ENCODE results near the gene ALKBH8. TPM values are rescaled to one million over a fixed set of nuclear protein-coding genes. Genes with fewer than 3 reads are reported as not detected.

The ALKBH8 gene
- total RNA-seq, 4 donors from 2014 or later: 7.4 to 11.6 (median 10.9) TPM

DNA sequence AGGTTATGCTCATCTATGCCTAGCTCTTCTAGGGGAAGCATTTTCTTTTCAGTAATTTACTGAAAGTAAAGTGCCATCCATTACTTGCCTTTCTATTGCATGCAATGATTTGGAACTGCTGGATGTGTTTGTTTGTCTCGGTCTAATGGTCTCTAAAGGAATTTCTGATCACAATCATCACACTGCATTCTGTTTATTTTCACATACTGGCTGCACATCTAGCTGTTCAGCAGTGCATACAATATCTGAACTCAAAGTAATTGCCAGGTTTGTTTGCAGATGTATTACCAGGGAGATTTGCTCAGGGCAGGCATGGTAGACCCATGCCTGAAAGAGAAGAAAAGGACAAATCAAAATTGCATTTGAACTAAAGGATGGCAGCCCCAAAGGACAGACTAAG lies 71.5 kb downstream of the ALKBH8 start:
- Histone ChIP-seq H3K4me1 (peaks cover 7 to 18% of the 10 kb centered on the region in 2 donors), H3K27me3 (no peaks in the 10 kb centered on the region), H3K36me3 (no peaks in the 10 kb centered on the region), H3K9me3 (no peaks in the 10 kb centered on the region), H3K4me3 (replicated peaks in 1 of 3) (no peak overlapping the region), H3K27ac (peak overlapping the region in 2 of 3 donors; percentile 23 to 29)
- TF ChIP-seq, protein P1, sequence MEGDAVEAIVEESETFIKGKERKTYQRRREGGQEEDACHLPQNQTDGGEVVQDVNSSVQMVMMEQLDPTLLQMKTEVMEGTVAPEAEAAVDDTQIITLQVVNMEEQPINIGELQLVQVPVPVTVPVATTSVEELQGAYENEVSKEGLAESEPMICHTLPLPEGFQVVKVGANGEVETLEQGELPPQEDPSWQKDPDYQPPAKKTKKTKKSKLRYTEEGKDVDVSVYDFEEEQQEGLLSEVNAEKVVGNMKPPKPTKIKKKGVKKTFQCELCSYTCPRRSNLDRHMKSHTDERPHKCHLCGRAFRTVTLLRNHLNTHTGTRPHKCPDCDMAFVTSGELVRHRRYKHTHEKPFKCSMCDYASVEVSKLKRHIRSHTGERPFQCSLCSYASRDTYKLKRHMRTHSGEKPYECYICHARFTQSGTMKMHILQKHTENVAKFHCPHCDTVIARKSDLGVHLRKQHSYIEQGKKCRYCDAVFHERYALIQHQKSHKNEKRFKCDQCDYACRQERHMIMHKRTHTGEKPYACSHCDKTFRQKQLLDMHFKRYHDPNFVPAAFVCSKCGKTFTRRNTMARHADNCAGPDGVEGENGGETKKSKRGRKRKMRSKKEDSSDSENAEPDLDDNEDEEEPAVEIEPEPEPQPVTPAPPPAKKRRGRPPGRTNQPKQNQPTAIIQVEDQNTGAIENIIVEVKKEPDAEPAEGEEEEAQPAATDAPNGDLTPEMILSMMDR (IDR thresholded peaks at IDR 0.05): no peak
- TF ChIP-seq POLR2A (IDR thresholded peaks at IDR 0.05): no peak
- intact Hi-C loops (cut with DNase I): no loop called here
- DNase-seq: no peak
- WGBS, 2 donors: 50 to 61% methylated on average over 1 of the region's 1 CpG

GRCh38 chr11:107493117-107493516 lies 72.4 kb downstream of the ALKBH8 start:
- intact Hi-C loops (cut with DNase I): no loop called here
- no peak overlapping the region for H3K4me3 ChIP-seq (replicated peaks in 1 of 3)
- H3K4me1 ChIP-seq: peaks cover 7 to 18% of the 10 kb centered on the region in 2 donors
- no peak for TF ChIP-seq POLR2A (IDR thresholded peaks at IDR 0.05)
- TF ChIP-seq, protein P1 (IDR thresholded peaks at IDR 0.05): no peak
- H3K27ac ChIP-seq: no peak overlapping the region
- no peaks in the 10 kb centered on the region for H3K36me3 ChIP-seq
- H3K27me3 ChIP-seq: no peaks in the 10 kb centered on the region
- no peak for DNase-seq
- H3K9me3 ChIP-seq: no peaks in the 10 kb centered on the region
- WGBS, 2 donors: 88 to 95% methylated on average over 1 of the region's 1 CpG

- Histone ChIP-seq H3K4me3 (replicated peaks in 1 of 3) (no peak overlapping the region), H3K4me1 (peaks cover 5 to 11% of the 10 kb centered on the region in 2 donors), H3K27ac (no peak overlapping the region), H3K27me3 (no peaks in the 10 kb centered on the region), H3K36me3 (no peaks in the 10 kb centered on the region), H3K9me3 (no peaks in the 10 kb centered on the region)
- intact Hi-C loops (cut with DNase I): no loop called here
- DNase-seq: no peak
- WGBS, 2 donors: 84 to 88% methylated on average over 2 of the region's 2 CpGs
- no peak for TF ChIP-seq POLR2A (IDR thresholded peaks at IDR 0.05)
- TF ChIP-seq, protein P1 (IDR thresholded peaks at IDR 0.05): no peak
Observed at GRCh38 chr11:107490836-107491235, 74.7 kb downstream of the ALKBH8 start.

DNA sequence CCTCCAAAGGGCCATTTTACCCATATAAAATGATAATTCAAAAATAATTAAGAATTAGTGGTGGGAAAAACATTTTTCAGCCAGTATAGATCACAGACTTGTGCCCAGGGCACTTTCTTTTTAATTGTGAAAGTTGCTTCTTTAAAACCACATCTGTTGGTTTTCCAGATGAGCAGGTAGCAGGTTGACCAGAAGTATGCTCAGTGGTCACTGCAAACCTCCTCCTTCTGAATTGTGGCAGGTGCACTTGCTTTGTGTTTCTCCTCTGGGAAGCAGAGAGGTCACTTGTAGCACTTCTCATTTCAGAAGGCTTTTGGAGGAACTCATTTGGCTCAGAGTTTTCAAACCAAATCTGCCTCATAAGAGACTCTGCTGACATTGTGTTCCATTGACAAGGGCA lies 83.3 kb downstream of the ALKBH8 start:
- intact Hi-C loops (cut with DNase I): no loop called here
- no peaks in the 10 kb centered on the region for H3K4me1 ChIP-seq
- no peak for DNase-seq
- H3K4me3 ChIP-seq (replicated peaks in 1 of 3): no peak overlapping the region
- H3K9me3 ChIP-seq: no peaks in the 10 kb centered on the region
- no peaks in the 10 kb centered on the region for H3K36me3 ChIP-seq
- no peak overlapping the region for H3K27ac ChIP-seq
- no peaks in the 10 kb centered on the region for H3K27me3 ChIP-seq
- TF ChIP-seq POLR2A (IDR thresholded peaks at IDR 0.05): no peak
- TF ChIP-seq, protein P1 (IDR thresholded peaks at IDR 0.05): no peak

GRCh38 chr11:107478922-107479321 lies 86.6 kb downstream of the ALKBH8 start:
- peaks cover 4% of the 10 kb centered on the region for H3K27me3 ChIP-seq
- TF ChIP-seq, protein P1 (IDR thresholded peaks at IDR 0.05): no peak
- TF ChIP-seq POLR2A (IDR thresholded peaks at IDR 0.05): no peak
- no peak overlapping the region for H3K27ac ChIP-seq
- intact Hi-C loops (cut with DNase I): no loop called here
- no peaks in the 10 kb centered on the region for H3K9me3 ChIP-seq
- H3K4me1 ChIP-seq: no peaks in the 10 kb centered on the region
- no peak for DNase-seq
- no peaks in the 10 kb centered on the region for H3K36me3 ChIP-seq
- H3K4me3 ChIP-seq (replicated peaks in 1 of 3): no peak overlapping the region

Measured in thyroid gland (tissue), 4 donors.